Astrocyte (in vitro differentiated cells and primary cell): ENCODE data around the gene ATP13A2. TPM values are rescaled to one million over a fixed set of nuclear protein-coding genes. Genes with fewer than 3 reads are reported as not detected.

ENCODE experiments used
- DNase-seq: peaks from one replicate; pipeline ENCODE4 v3.0.0-alpha.2; 2010; ENCODE audit warnings: low read depth
- FAIRE-seq: peaks from 2 replicates; lab custom pipeline; 2011; peaks lifted over from hg19 to GRCh38; lab: Jason Lieb, UNC
- H2AFZ ChIP-seq: 2 replicates; pipeline ENCODE4 v1.6.0; 2012; ENCODE audit warnings: low read depth, low read length, inconsistent platforms
- H3K27ac ChIP-seq: 2 replicates; pipeline ENCODE4 v1.5.1; 2011; ENCODE audit warnings: low read depth, low read length, inconsistent platforms
- H3K27me3 ChIP-seq: 2 replicates; pipeline ENCODE4 v1.6.0; 2011; ENCODE audit warnings: low read length, inconsistent platforms; ENCODE audit not compliant: insufficient read depth
- H3K36me3 ChIP-seq: 2 replicates; pipeline ENCODE4 v1.5.1; 2011; ENCODE audit warnings: low read length, inconsistent platforms; ENCODE audit not compliant: insufficient read depth
- H3K4me1 ChIP-seq: 2 replicates; pipeline ENCODE4 v1.5.1; 2011; ENCODE audit warnings: low read length, inconsistent platforms; ENCODE audit not compliant: insufficient read depth
- H3K4me2 ChIP-seq: 2 replicates; pipeline ENCODE4 v1.6.0; 2012; ENCODE audit warnings: low read length, inconsistent platforms
- H3K4me3 ChIP-seq: 2 replicates; pipeline ENCODE4 v1.5.1; 2011; ENCODE audit warnings: low read depth, mild to moderate bottlenecking, low read length, inconsistent platforms; ENCODE audit not compliant: insufficient read depth
- H3K79me2 ChIP-seq: 2 replicates; pipeline ENCODE4 v1.6.0; 2012; ENCODE audit warnings: mild to moderate bottlenecking, low read length, inconsistent platforms; ENCODE audit not compliant: insufficient read depth
- H3K9ac ChIP-seq: 2 replicates; pipeline ENCODE4 v1.6.0; 2012; ENCODE audit warnings: mild to moderate bottlenecking, low read length, inconsistent platforms
- H3K9me3 ChIP-seq: 2 replicates; pipeline ENCODE4 v1.5.1; 2012; ENCODE audit warnings: low read depth, mild to moderate bottlenecking, low read length, inconsistent platforms; ENCODE audit not compliant: insufficient read depth
- H4K20me1 ChIP-seq: 2 replicates; pipeline ENCODE4 v1.6.0; 2012; ENCODE audit warnings: low read length, inconsistent platforms; ENCODE audit not compliant: insufficient read depth
- H3K27ac Mint-ChIP-seq: one replicate; pipeline ENCODE4 v1.8.0; 2021; ENCODE audit warnings: mild to moderate bottlenecking, mixed read lengths; ENCODE audit not compliant: unreplicated experiment
- H3K27me3 Mint-ChIP-seq: one replicate; pipeline ENCODE4 v1.8.0; 2021; ENCODE audit warnings: low read depth, mixed read lengths; ENCODE audit not compliant: unreplicated experiment
- H3K36me3 Mint-ChIP-seq: one replicate; pipeline ENCODE4 v1.8.0; 2021; ENCODE audit warnings: low read depth, mixed read lengths; ENCODE audit not compliant: unreplicated experiment
- H3K4me1 Mint-ChIP-seq: one replicate; pipeline ENCODE4 v1.8.0; 2021; ENCODE audit warnings: low read depth, mixed read lengths; ENCODE audit not compliant: unreplicated experiment
- H3K4me3 Mint-ChIP-seq: one replicate; pipeline ENCODE4 v1.8.0; 2021; ENCODE audit warnings: mild to moderate bottlenecking, moderate library complexity, mixed read lengths; ENCODE audit not compliant: unreplicated experiment
- H3K9me3 Mint-ChIP-seq: one replicate; pipeline ENCODE4 v1.8.0; 2021; ENCODE audit warnings: mild to moderate bottlenecking, mixed read lengths; ENCODE audit not compliant: unreplicated experiment
- EZH2 ChIP-seq: IDR thresholded peaks from 2 replicates; pipeline ENCODE4 v1.6.1; 2012; ENCODE audit warnings: mild to moderate bottlenecking, low read length, inconsistent platforms; ENCODE audit not compliant: insufficient read depth
- total RNA-seq: library from RNA; stranded (reverse); gene quantifications from 2 replicates; pipeline ENCODE4 v1.2.1, GENCODE V29; 2021
- TF ChIP-seq, protein P1 (sequence below): IDR thresholded peaks from 2 replicates; pipeline ENCODE4 v1.5.1; 2011; ENCODE audit warnings: low read depth, mild to moderate bottlenecking, inconsistent platforms, low read length, moderate library complexity; ENCODE audit not compliant: insufficient read depth

The ATP13A2 gene
- total RNA-seq, 1 donor from 2014 or later, result 67.8 TPM

GRCh38 chr1:16988210-16988609 is 23.5 kb downstream of the ATP13A2 start:
- no peak overlapping the region for H3K4me3 ChIP-seq
- peaks cover 11% of the 10 kb centered on the region for H3K4me1 ChIP-seq
- H2AFZ ChIP-seq, result no peak overlapping the region
- no peak for DNase-seq
- Mint-ChIP-seq H3K27ac (no peak overlapping the region), H3K9me3 (peaks cover 1% of the 10 kb centered on the region), H3K4me3 (no peak overlapping the region), H3K4me1 (peaks cover 9% of the 10 kb centered on the region), H3K36me3 (peaks cover 4% of the 10 kb centered on the region), H3K27me3 (no peaks in the 10 kb centered on the region)
- FAIRE-seq, result no peak
- H3K9ac ChIP-seq, result no peak overlapping the region
- no peaks in the 10 kb centered on the region for H3K79me2 ChIP-seq
- H3K36me3 ChIP-seq, result no peaks in the 10 kb centered on the region
- no peaks in the 10 kb centered on the region for H4K20me1 ChIP-seq
- H3K27me3 ChIP-seq, result no peaks in the 10 kb centered on the region
- H3K4me2 ChIP-seq, result no peak overlapping the region
- TF ChIP-seq, protein P1, sequence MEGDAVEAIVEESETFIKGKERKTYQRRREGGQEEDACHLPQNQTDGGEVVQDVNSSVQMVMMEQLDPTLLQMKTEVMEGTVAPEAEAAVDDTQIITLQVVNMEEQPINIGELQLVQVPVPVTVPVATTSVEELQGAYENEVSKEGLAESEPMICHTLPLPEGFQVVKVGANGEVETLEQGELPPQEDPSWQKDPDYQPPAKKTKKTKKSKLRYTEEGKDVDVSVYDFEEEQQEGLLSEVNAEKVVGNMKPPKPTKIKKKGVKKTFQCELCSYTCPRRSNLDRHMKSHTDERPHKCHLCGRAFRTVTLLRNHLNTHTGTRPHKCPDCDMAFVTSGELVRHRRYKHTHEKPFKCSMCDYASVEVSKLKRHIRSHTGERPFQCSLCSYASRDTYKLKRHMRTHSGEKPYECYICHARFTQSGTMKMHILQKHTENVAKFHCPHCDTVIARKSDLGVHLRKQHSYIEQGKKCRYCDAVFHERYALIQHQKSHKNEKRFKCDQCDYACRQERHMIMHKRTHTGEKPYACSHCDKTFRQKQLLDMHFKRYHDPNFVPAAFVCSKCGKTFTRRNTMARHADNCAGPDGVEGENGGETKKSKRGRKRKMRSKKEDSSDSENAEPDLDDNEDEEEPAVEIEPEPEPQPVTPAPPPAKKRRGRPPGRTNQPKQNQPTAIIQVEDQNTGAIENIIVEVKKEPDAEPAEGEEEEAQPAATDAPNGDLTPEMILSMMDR, result no peak
- TF ChIP-seq EZH2, result no peak
- H3K27ac ChIP-seq, result no peak overlapping the region
- H3K9me3 ChIP-seq, result no peaks in the 10 kb centered on the region

- FAIRE-seq, result no peak
- H3K9ac ChIP-seq, result no peak overlapping the region
- no peaks in the 10 kb centered on the region for H3K27me3 ChIP-seq
- no peak overlapping the region for H3K4me2 ChIP-seq
- no peak for DNase-seq
- peaks cover 11% of the 10 kb centered on the region for H3K4me1 Mint-ChIP-seq
- H3K27me3 Mint-ChIP-seq, result no peaks in the 10 kb centered on the region
- peaks cover 4% of the 10 kb centered on the region for H3K36me3 Mint-ChIP-seq
- no peak overlapping the region for H2AFZ ChIP-seq
- no peaks in the 10 kb centered on the region for H4K20me1 ChIP-seq
- H3K4me1 ChIP-seq, result peaks cover 19% of the 10 kb centered on the region
- peaks cover 1% of the 10 kb centered on the region for H3K9me3 Mint-ChIP-seq
- H3K79me2 ChIP-seq, result no peaks in the 10 kb centered on the region
- H3K36me3 ChIP-seq, result no peaks in the 10 kb centered on the region
- H3K9me3 ChIP-seq, result no peaks in the 10 kb centered on the region
- no peak overlapping the region for H3K4me3 ChIP-seq
- H3K27ac ChIP-seq, result no peak overlapping the region
- TF ChIP-seq, protein P1, result peak; percentile 19
- no peak for TF ChIP-seq EZH2
- H3K4me3 Mint-ChIP-seq, result no peak overlapping the region
- no peak overlapping the region for H3K27ac Mint-ChIP-seq
These were observed 24.8 kb downstream of the ATP13A2 start for GRCh38 chr1:16986962-16987361.

DNA sequence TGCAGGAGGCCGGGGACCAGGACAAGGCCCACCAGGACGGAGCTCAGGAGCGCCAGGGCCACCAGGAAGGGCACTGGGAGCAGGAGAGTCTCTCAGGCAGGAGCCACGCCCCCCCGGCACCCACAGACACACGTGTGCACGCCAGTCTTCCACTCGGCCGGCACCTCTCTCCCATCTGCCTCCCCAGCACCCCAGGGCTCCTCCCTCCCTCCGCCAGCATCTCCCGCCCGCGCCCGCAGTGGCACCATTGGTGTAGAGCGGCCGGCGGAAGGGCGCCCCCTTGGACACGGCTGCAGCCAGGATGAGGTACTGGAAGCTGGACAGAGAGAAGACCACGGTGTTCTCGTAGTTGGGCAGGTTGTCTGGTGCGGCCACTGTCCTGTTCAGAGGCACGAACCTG is 25.2 kb downstream of the ATP13A2 start:
- H3K27me3 Mint-ChIP-seq, result no peaks in the 10 kb centered on the region

More for the DNA sequence above, 25.2 kb downstream of the ATP13A2 start:
- Mint-ChIP-seq H3K36me3 (peaks cover 4% of the 10 kb centered on the region), H3K4me1 (peaks cover 11% of the 10 kb centered on the region), H3K9me3 (peaks cover 1% of the 10 kb centered on the region), H3K4me3 (no peak overlapping the region), H3K27ac (no peak overlapping the region)
- Histone ChIP-seq H3K9ac (no peak overlapping the region), H3K9me3 (no peaks in the 10 kb centered on the region), H4K20me1 (no peaks in the 10 kb centered on the region), H3K36me3 (no peaks in the 10 kb centered on the region), H3K79me2 (no peaks in the 10 kb centered on the region), H2AFZ (no peak overlapping the region), H3K4me3 (no peak overlapping the region), H3K27me3 (no peaks in the 10 kb centered on the region), H3K4me2 (no peak overlapping the region), H3K27ac (no peak overlapping the region), H3K4me1 (peaks cover 23% of the 10 kb centered on the region)
- FAIRE-seq (no peak), DNase-seq (no peak)
- TF ChIP-seq, protein P1, result no peak
- no peak for TF ChIP-seq EZH2
